GM13976 (cell line): Measurements from ENCODE around the gene PCBD2.

ENCODE experiments used
- DNase-seq: peaks from one replicate; pipeline ENCODE4 v3.0.0; 2012; ENCODE audit warnings: low spot score
- in situ Hi-C: fragments of 300-500 bp; cut with MboI; formaldehyde crosslinking; loops from one replicate; pipeline ENCODE4 v1.12.0; 2022; ENCODE audit warnings: low sequenced_read_pairs, mixed read lengths, inconsistent platforms; ENCODE audit not compliant: unreplicated experiment
- TF ChIP-seq, protein P1 (sequence below): IDR thresholded peaks from 2 replicates; pipeline ENCODE4 v1.5.1; 2012; ENCODE audit warnings: borderline replicate concordance, mild to moderate bottlenecking; ENCODE audit not compliant: insufficient read depth; ENCODE audit errors: extremely low read depth, missing control alignments, control extremely low read depth

PCBD2 gene

DNA sequence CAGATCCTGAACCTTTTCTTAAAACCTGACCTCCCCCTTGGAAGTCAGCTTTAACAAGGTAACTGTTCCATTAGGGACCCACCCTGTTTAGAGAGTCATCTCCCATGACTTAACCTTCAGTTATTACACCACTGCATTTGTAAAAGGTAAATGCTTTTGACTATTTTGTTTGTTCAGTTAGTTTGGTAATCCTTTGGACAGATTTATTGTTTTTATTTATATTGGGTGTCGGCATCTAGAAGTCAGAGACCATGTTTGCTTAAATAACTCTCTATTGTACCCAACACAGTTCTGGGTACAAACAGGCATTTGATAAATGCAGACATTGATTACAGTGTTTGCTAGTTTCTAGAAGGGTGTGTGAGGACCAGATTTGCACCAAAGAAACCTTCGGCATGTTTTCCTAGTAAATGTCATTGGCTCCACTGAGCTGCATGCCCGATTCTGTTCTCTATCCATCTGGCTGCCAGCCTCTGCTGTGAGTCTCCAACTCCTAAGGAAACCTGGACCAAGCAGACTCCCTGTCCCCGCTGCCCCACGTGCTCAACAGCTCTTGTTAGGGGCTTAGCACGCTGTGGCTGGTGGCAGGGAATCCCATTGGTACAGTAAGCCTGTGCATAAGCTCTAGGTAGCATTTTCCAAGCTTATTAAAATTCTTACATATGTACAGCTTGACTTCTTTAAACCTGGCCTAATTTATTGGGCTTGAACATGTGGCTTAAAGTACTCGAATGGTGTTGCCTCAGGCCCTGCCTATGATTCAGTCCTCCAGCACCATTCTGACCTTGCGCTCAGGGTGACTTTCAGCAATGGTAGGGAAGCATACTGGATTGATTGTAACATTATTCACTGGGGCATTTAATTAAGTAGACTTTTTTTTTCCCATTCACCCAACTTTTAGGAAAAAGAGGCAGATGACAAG is 6.6 kb downstream of the PCBD2 start:
- TF ChIP-seq, protein P1, sequence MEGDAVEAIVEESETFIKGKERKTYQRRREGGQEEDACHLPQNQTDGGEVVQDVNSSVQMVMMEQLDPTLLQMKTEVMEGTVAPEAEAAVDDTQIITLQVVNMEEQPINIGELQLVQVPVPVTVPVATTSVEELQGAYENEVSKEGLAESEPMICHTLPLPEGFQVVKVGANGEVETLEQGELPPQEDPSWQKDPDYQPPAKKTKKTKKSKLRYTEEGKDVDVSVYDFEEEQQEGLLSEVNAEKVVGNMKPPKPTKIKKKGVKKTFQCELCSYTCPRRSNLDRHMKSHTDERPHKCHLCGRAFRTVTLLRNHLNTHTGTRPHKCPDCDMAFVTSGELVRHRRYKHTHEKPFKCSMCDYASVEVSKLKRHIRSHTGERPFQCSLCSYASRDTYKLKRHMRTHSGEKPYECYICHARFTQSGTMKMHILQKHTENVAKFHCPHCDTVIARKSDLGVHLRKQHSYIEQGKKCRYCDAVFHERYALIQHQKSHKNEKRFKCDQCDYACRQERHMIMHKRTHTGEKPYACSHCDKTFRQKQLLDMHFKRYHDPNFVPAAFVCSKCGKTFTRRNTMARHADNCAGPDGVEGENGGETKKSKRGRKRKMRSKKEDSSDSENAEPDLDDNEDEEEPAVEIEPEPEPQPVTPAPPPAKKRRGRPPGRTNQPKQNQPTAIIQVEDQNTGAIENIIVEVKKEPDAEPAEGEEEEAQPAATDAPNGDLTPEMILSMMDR: no peak
- in situ Hi-C loops: no loop called here
- DNase-seq: no peak

DNA sequence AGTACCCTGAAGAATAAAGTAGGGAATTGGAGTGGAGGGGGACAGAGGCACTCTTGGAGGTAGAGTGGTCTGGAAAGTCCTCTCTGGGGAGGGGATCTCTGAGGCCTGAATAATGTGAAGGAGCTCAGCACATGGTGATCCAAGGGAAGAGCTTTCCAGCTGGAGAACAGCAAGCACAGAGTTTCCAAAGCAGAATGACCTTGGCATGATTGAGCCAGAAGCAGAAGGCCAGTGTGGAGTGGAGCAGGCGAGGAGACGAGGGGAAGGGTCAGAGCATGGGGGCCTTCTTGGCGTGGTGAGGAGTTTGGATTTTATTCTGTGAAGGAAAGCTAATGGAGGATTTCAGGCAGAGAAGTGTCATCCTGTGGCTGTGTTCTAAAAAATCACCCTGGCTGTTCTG is 8.3 kb downstream of the PCBD2 start:
- in situ Hi-C loops: no loop called here
- TF ChIP-seq, protein P1: no peak
- no peak for DNase-seq

DNA sequence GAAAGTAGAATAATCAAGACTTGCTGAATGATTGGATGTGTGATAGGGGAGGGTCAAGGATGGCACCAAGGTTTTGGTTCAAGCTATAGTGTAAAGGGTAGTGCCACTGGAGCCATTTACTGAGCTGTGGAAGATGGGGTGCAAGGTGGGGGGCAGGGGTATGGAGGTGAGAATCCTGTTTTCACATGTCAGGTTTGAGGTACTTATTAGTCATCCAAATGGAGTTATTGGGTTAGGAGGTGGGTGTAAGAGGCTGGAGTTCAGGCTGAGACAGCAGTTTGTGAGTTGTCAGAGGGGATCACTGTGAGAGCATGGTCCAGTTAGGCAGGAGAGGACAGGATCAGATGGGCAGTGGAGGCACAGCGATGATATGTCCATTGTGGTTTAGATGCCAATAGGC is 8.9 kb downstream of the PCBD2 start:
- TF ChIP-seq, protein P1: no peak
- in situ Hi-C loops: no loop called here
- DNase-seq: no peak

DNA sequence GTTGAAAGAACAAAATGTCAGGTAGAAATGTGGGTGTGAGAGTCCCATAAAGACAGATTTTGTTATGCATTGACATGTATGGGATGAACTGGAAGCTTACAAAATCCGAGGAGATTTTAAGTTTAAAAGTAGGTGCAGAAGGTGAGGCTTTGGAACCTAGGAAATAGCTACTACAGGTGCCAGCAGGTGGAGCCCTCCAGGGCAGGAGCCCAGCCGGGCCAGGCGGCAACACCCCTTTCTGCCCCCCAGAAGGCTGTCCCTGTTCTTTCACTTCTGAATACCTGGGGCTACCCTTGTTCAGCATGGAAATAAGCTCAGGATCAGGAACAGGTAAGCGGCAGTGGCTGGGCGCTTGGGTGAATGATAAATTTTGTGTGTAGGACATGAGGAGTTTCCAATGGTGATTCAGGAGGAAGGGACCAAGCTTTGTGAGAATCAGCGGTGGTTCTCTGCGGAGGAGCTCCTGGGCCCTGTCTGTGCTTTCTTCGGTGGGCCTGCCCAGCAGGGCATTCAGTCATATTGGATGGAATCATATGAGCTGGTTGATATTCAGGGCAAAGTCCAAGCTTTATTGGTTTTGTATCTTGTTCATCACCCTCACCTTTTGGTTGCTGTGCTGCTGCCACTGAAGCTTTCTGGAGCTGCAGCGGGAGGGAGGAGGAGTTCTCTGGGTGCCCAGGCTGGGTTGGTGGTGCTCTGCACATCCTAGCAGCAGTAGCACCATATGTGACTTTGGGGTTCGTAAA is 12.3 kb downstream of the PCBD2 start:
- TF ChIP-seq, protein P1: no peak
- in situ Hi-C loops: no loop called here
- no peak for DNase-seq

DNA sequence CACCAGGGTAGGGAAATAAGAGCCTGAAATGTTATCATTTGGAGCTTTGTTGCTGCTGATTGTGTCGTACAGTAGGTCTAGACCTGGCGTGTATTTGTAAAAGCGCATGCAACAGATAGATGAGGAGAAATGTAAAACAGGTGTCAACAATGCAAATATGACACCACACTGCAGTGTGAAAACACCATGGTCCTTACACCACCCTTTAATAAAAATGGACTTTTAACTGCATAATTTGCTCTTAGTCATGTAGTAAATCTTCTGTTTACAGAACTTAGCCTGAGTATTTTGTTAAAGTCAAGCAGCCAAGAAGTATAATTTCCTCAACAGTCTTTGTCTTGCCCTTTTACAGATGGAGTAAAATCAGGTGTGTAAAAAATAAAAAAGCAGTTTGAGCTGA is 13.9 kb downstream of the PCBD2 start:
- DNase-seq: no peak
- TF ChIP-seq, protein P1: no peak

DNA sequence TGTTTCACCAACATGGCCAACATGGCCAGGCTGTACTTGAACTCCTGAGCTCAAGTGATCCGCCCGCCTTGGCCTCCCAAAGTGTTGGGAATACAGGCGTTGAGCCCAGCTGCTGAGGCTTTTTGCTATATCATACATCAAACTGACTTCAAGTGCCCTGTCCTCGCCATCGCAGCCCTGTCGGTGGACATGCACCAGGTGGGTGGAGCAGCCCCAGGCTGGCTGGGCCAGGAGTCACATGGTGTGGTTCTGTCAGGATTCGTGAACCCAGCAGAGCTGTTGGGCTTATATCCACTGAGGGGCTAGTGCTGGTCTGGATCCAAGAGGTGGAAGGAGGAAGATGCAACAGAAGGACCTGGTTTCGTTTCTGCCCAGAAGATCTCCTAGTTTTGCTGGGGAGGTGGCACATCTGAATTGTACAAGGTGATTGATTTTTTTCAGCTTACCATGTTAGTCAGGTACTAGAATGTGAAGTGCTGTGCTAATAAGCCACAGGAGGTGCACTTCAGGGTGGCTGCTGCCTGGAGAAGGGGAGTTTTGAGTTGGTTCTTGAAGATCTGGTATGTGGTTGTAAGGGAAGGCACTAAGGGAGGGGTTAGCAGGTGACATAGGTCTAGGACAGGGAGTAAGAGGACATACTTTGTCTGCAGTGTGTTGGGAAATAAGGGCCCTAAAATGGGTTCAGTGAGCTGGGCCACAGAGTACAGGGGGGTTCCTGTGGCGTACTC is 16.1 kb downstream of the PCBD2 start:
- no peak for DNase-seq
- in situ Hi-C loops: no loop called here
- TF ChIP-seq, protein P1: no peak

More for the DNA sequence above, 13.9 kb downstream of the PCBD2 start:
- in situ Hi-C loops: no loop called here
